ENCODE results near the gene CYP20A1.

DNA sequence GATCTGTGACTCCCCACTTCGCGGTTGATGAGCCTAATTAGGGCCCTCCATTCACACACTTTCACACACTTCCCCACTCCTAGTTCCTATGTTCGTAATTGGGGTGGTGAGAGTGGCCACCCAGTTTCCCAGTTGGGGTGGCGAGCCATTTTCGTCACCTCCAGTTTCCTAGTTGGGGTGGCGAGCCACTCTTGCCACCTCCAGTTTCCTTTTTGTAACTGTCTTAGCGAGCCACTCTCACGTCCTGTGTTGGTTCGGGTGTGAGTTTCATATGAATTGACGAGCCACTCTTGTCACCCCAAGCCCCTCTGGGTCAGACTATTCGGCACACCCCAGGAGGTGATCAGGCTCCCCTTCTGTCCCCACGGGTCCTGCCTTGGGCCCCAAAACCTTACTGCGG, 14.0 kb downstream of the CYP20A1 start:
- TF ChIP-seq, protein P1, sequence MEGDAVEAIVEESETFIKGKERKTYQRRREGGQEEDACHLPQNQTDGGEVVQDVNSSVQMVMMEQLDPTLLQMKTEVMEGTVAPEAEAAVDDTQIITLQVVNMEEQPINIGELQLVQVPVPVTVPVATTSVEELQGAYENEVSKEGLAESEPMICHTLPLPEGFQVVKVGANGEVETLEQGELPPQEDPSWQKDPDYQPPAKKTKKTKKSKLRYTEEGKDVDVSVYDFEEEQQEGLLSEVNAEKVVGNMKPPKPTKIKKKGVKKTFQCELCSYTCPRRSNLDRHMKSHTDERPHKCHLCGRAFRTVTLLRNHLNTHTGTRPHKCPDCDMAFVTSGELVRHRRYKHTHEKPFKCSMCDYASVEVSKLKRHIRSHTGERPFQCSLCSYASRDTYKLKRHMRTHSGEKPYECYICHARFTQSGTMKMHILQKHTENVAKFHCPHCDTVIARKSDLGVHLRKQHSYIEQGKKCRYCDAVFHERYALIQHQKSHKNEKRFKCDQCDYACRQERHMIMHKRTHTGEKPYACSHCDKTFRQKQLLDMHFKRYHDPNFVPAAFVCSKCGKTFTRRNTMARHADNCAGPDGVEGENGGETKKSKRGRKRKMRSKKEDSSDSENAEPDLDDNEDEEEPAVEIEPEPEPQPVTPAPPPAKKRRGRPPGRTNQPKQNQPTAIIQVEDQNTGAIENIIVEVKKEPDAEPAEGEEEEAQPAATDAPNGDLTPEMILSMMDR (IDR thresholded peaks at IDR 0.05) = no peak
- TF ChIP-seq POLR2A (IDR thresholded peaks at IDR 0.05) (no peak), POLR2AphosphoS5 (IDR thresholded peaks at IDR 0.05) (no peak), EP300 (IDR thresholded peaks at IDR 0.05) (no peak)
